ENCODE results near the gene CEP170. TPM values are rescaled to one million over a fixed set of nuclear protein-coding genes. Genes with fewer than 3 reads are reported as not detected.

Gene CEP170
- total RNA-seq, 1 experiment from 2014 or later, result 67.8 TPM

DNA sequence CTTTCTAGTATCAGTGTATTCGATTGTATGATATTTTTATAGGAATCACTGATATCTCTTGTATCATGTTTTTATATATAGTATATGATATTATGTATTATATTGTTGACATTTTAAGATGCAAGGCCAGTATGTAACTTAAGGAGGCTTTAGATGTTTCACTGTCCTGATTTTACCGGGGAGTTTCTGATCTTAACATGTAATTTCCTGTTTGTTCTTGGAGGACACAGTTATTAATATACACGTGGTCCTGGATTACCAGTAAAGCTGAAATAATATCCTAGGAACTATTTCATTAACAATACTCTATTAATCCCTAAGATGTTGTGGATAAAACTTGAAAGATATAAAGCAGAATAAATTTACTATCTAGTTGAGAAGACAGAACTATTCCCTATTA, 20.2 kb upstream of the CEP170 start:
- H3K27ac ChIP-seq (ENCODE audit: low read depth, low read length, poor library complexity, severe bottlenecking), result no peak overlapping the region
- CTCF ChIA-PET, result no interaction called here
- no TSS peak for BruUV-seq (replicated peaks)

GRCh38 chr1:243273945-243274344, 18.9 kb upstream of the CEP170 start:
- Histone ChIP-seq H3K9me3 (ENCODE audit: low read depth, low read length, poor library complexity, severe bottlenecking) (no peaks in the 10 kb centered on the region), H3K4me1 (ENCODE audit: insufficient read depth, low read length, poor library complexity, severe bottlenecking) (no peaks in the 10 kb centered on the region), H3K27ac (ENCODE audit: low read depth, low read length, poor library complexity, severe bottlenecking) (no peak overlapping the region), H3K36me3 (ENCODE audit: insufficient read depth, low read length, poor library complexity, severe bottlenecking) (no peaks in the 10 kb centered on the region), H3K27me3 (replicated peaks; ENCODE audit: insufficient read depth, low read depth, low read length, poor library complexity) (no peaks in the 10 kb centered on the region), H3K4me3 (ENCODE audit: low read depth, low read length, poor library complexity, severe bottlenecking) (no peak overlapping the region)
- BruUV-seq (replicated peaks), result no TSS peak
- no peak for DNase-seq (ENCODE audit: low spot score)
- TF ChIP-seq EZH2 (IDR thresholded peaks at IDR 0.05; ENCODE audit: borderline replicate concordance, low read depth, low read length, poor library complexity, severe bottlenecking) (no peak), CTCF (conservative IDR thresholded peaks at IDR 0.05; ENCODE audit: low read depth, low read length) (no peak)
- intact Hi-C loops (cut with micrococcal nuclease; ENCODE audit: unreplicated experiment), result no loop called here
- POLR2A ChIA-PET (ENCODE audit: low non-redundant PET), result no interaction called here
- CTCF ChIA-PET, result no interaction called here

More for the DNA sequence above, 20.2 kb upstream of the CEP170 start:
- TF ChIP-seq EZH2 (IDR thresholded peaks at IDR 0.05; ENCODE audit: borderline replicate concordance, low read depth, low read length, poor library complexity, severe bottlenecking) (no peak), CTCF (conservative IDR thresholded peaks at IDR 0.05; ENCODE audit: low read depth, low read length) (no peak)
- POLR2A ChIA-PET (ENCODE audit: low non-redundant PET), result no interaction called here
- no peak overlapping the region for H3K4me3 ChIP-seq (ENCODE audit: low read depth, low read length, poor library complexity, severe bottlenecking)
- no peaks in the 10 kb centered on the region for H3K9me3 ChIP-seq (ENCODE audit: low read depth, low read length, poor library complexity, severe bottlenecking)
- intact Hi-C loops (cut with micrococcal nuclease; ENCODE audit: unreplicated experiment), result no loop called here
- H3K4me1 ChIP-seq (ENCODE audit: insufficient read depth, low read length, poor library complexity, severe bottlenecking), result no peaks in the 10 kb centered on the region
- no peak for DNase-seq (ENCODE audit: low spot score)
- no peaks in the 10 kb centered on the region for H3K36me3 ChIP-seq (ENCODE audit: insufficient read depth, low read length, poor library complexity, severe bottlenecking)
- H3K27me3 ChIP-seq (replicated peaks; ENCODE audit: insufficient read depth, low read depth, low read length, poor library complexity), result no peaks in the 10 kb centered on the region

DNA sequence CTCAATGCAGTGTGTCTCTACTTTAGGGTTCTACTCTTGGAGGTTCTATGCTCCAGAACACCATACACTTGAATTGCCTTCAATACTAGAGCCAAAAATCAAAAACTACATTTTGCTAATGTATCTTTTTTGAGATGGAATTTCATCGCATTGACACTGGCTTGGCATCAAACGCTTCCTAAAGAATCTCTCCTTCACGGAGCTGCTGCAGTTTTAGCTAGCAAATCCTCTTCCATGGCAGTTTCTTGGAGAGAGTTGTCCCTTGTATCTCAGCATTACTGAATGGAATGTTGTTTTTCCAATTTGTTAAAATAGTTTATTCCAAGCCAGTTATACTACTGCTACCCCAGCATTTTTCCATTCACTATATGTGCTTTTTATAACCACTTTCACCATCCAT, 18.4 kb upstream of the CEP170 start:
- ChIA-PET POLR2A (ENCODE audit: low non-redundant PET) (no interaction called here), CTCF (no interaction called here)

More for the DNA sequence above, 18.4 kb upstream of the CEP170 start:
- BruUV-seq (replicated peaks), result no TSS peak
- intact Hi-C loops (cut with micrococcal nuclease; ENCODE audit: unreplicated experiment), result no loop called here
- Histone ChIP-seq H3K4me3 (ENCODE audit: low read depth, low read length, poor library complexity, severe bottlenecking) (no peak overlapping the region), H3K27ac (ENCODE audit: low read depth, low read length, poor library complexity, severe bottlenecking) (no peak overlapping the region), H3K4me1 (ENCODE audit: insufficient read depth, low read length, poor library complexity, severe bottlenecking) (no peaks in the 10 kb centered on the region), H3K9me3 (ENCODE audit: low read depth, low read length, poor library complexity, severe bottlenecking) (no peaks in the 10 kb centered on the region), H3K27me3 (replicated peaks; ENCODE audit: insufficient read depth, low read depth, low read length, poor library complexity) (no peaks in the 10 kb centered on the region), H3K36me3 (ENCODE audit: insufficient read depth, low read length, poor library complexity, severe bottlenecking) (no peaks in the 10 kb centered on the region)
- no peak for DNase-seq (ENCODE audit: low spot score)
- TF ChIP-seq EZH2 (IDR thresholded peaks at IDR 0.05; ENCODE audit: borderline replicate concordance, low read depth, low read length, poor library complexity, severe bottlenecking), result no peak
- no peak for TF ChIP-seq CTCF (conservative IDR thresholded peaks at IDR 0.05; ENCODE audit: low read depth, low read length)
